Keratinocyte (primary cell): Measurements from ENCODE around the gene PEX1. TPM values are rescaled to one million over a fixed set of nuclear protein-coding genes. Genes with fewer than 3 reads are reported as not detected.
A peak's percentile ranks its signal among the peaks of the same experiment; 100 is the strongest.

Source experiments
- DNase-seq: peaks from one replicate; pipeline ENCODE4 v3.0.0-alpha.2; 2011; ENCODE audit warnings: low read depth, missing footprints, low spot score
- FAIRE-seq: peaks from 2 replicates; lab custom pipeline; 2011; peaks lifted over from hg19 to GRCh38; lab: Jason Lieb, UNC
- H2AFZ ChIP-seq: 2 replicates; pipeline ENCODE4 v1.6.0; 2012; ENCODE audit warnings: low read length, control low read depth, inconsistent platforms; ENCODE audit not compliant: control insufficient read depth
- H3K27ac ChIP-seq: 2 replicates; pipeline ENCODE4 v1.5.1; 2011; ENCODE audit warnings: low read length; ENCODE audit not compliant: control insufficient read depth, insufficient read depth
- H3K27me3 ChIP-seq: 3 replicates; pipeline ENCODE4 v1.6.0; 2011; ENCODE audit warnings: low read length; ENCODE audit not compliant: control insufficient read depth, insufficient read depth; ENCODE audit errors: extremely low read depth
- H3K36me3 ChIP-seq, 2 experiments: 2 replicates in 1 of 2; 3 replicates in 1 of 2; pipeline ENCODE4 v1.5.1; 2011; ENCODE audit warnings: low read length in 2 of 2, mild to moderate bottlenecking in 1 of 2; ENCODE audit not compliant: control insufficient read depth in 2 of 2, insufficient read depth in 2 of 2; ENCODE audit errors: extremely low read depth in 1 of 2
- H3K4me1 ChIP-seq: 3 replicates; pipeline ENCODE4 v1.5.1; 2011; ENCODE audit warnings: low read length; ENCODE audit not compliant: control insufficient read depth, insufficient read depth; ENCODE audit errors: extremely low read depth
- H3K4me2 ChIP-seq: 3 replicates; pipeline ENCODE4 v1.6.0; 2011; ENCODE audit warnings: low read depth, low read length; ENCODE audit not compliant: control insufficient read depth, insufficient read depth; ENCODE audit errors: extremely low read depth
- H3K4me3 ChIP-seq, 3 experiments: fragments of 200-600 bp in 1 of 3; sonication (generic) in 1 of 3; 2 replicates in 2 of 3; 3 replicates in 1 of 3; pipeline ENCODE4 v1.5.1; 2011 to 2016; ENCODE audit warnings: low read length in 3 of 3, mild to moderate bottlenecking in 3 of 3, control low read depth in 2 of 3, inconsistent platforms in 1 of 3, low read depth in 1 of 3, mixed read lengths in 1 of 3, mixed run types in 1 of 3, moderate library complexity in 1 of 3; ENCODE audit not compliant: control insufficient read depth in 2 of 3, insufficient read depth in 2 of 3; ENCODE audit errors: extremely low read depth in 1 of 3
- H3K79me2 ChIP-seq: 2 replicates; pipeline ENCODE4 v1.6.0; 2012; ENCODE audit warnings: low read length; ENCODE audit not compliant: control insufficient read depth, insufficient read depth
- H3K9ac ChIP-seq: 3 replicates; pipeline ENCODE4 v1.6.0; 2011; ENCODE audit warnings: low read length; ENCODE audit not compliant: control insufficient read depth, insufficient read depth; ENCODE audit errors: extremely low read depth
- H3K9me1 ChIP-seq: 3 replicates; pipeline ENCODE4 v1.6.0; 2011; ENCODE audit warnings: low read length; ENCODE audit not compliant: control insufficient read depth, insufficient read depth; ENCODE audit errors: extremely low read depth
- H3K9me3 ChIP-seq: 2 replicates; pipeline ENCODE4 v1.5.1; 2012; ENCODE audit warnings: low read depth, low read length; ENCODE audit not compliant: control insufficient read depth
- H4K20me1 ChIP-seq: 3 replicates; pipeline ENCODE4 v1.6.0; 2011; ENCODE audit warnings: low read length; ENCODE audit not compliant: control insufficient read depth, insufficient read depth; ENCODE audit errors: extremely low read depth
- EZH2 ChIP-seq: IDR thresholded peaks from one replicate; pipeline ENCODE4 v1.6.1; 2012; ENCODE audit warnings: inconsistent platforms, mild to moderate bottlenecking, low read length, moderate library complexity
- dilution Hi-C: fragments of 300-500 bp; cut with MboI; formaldehyde crosslinking; loops from one replicate; pipeline ENCODE4 v1.7.0; 2020; ENCODE audit warnings: low sequenced_read_pairs; ENCODE audit not compliant: extremely low pct_ligation_motif_present
- polyA plus RNA-seq, 5 experiments: library from polyadenylated mRNA; depleted of rRNA in 3 of 5; stranded (reverse) in 3 of 5; stranded (forward) in 1 of 5; unstranded in 1 of 5; fragments of >200 nt; gene quantifications; 1 replicate in 1 of 5; 2 replicates in 3 of 5; 3 replicates in 1 of 5; pipeline versions ENCODE4 v1.2.1 to v1.2.3, GENCODE V29; 2011 to 2012; ENCODE audit warnings: missing spikeins in 2 of 5, low read depth in 1 of 5, low replicate concordance in 1 of 5
- TF ChIP-seq, protein P1 (sequence below), 3 experiments: IDR thresholded peaks in 1 of 3; conservative IDR thresholded peaks in 1 of 3; optimal IDR thresholded peaks in 1 of 3; 2 replicates in 2 of 3; 3 replicates in 1 of 3; pipeline versions ENCODE3 to v1.5.1; 2011; ENCODE audit warnings: low read length in 3 of 3, mild to moderate bottlenecking in 3 of 3, moderate library complexity in 2 of 3, control low read depth in 1 of 3, inconsistent platforms in 1 of 3; ENCODE audit not compliant: insufficient read depth in 2 of 3; ENCODE audit errors: extremely low read depth in 1 of 3

The PEX1 gene
- polyA plus RNA-seq, 1 donor (not counting 4 experiments of a cell fraction or from before 2014, with no cell fraction given): 17.4 TPM

DNA sequence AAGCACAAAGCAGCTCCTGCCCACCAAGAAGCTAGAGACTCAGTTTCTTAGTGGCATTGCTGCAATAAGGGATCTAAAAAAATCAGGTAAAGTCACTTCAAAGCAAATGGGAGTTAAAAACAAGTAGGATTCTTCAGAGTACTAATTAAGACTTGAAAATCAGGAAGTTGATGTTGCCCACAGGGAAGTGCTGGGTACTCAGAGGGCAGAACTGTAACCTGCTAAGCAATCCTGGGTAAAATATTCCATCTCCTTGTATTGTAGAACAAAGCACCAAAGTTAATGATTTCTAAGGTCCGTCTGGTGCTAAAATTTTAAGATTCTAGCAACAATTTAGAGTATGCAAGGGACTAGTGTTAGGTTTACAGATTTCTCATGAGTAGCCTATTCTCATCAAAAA, 8.3 kb downstream of the PEX1 start:
- H3K27me3 ChIP-seq: no peaks in the 10 kb centered on the region
- no peak for FAIRE-seq
- no peaks in the 10 kb centered on the region for H3K9me1 ChIP-seq
- H3K4me1 ChIP-seq: peaks cover 3% of the 10 kb centered on the region
- dilution Hi-C loops: no loop called here
- peaks cover 0 to 2% of the 10 kb centered on the region in 2 experiments for H3K36me3 ChIP-seq
- H3K27ac ChIP-seq: no peak overlapping the region
- no peak for DNase-seq
- H3K4me3 ChIP-seq: no peak overlapping the region
- H3K9ac ChIP-seq: no peak overlapping the region
- H4K20me1 ChIP-seq: no peaks in the 10 kb centered on the region
- no peak overlapping the region for H2AFZ ChIP-seq
- TF ChIP-seq EZH2: no peak
- TF ChIP-seq, protein P1, sequence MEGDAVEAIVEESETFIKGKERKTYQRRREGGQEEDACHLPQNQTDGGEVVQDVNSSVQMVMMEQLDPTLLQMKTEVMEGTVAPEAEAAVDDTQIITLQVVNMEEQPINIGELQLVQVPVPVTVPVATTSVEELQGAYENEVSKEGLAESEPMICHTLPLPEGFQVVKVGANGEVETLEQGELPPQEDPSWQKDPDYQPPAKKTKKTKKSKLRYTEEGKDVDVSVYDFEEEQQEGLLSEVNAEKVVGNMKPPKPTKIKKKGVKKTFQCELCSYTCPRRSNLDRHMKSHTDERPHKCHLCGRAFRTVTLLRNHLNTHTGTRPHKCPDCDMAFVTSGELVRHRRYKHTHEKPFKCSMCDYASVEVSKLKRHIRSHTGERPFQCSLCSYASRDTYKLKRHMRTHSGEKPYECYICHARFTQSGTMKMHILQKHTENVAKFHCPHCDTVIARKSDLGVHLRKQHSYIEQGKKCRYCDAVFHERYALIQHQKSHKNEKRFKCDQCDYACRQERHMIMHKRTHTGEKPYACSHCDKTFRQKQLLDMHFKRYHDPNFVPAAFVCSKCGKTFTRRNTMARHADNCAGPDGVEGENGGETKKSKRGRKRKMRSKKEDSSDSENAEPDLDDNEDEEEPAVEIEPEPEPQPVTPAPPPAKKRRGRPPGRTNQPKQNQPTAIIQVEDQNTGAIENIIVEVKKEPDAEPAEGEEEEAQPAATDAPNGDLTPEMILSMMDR (optimal IDR thresholded peaks at IDR 0.05 in 1 of 3, IDR thresholded peaks at IDR 0.05 in 1 of 3, conservative IDR thresholded peaks at IDR 0.05 in 1 of 3; ENCODE audit: extremely low read depth in 1 of 3, insufficient read depth in 2 of 3, low read length in 3 of 3): no peak
- H3K79me2 ChIP-seq: peaks cover under 1% of the 10 kb centered on the region
- H3K4me2 ChIP-seq: no peak overlapping the region
- no peaks in the 10 kb centered on the region for H3K9me3 ChIP-seq

- FAIRE-seq (peak; percentile 17), DNase-seq (no peak)
- Histone ChIP-seq H3K79me2 (no peaks in the 10 kb centered on the region), H3K27ac (no peak overlapping the region), H3K9me1 (no peaks in the 10 kb centered on the region), H3K4me1 (peaks cover 3% of the 10 kb centered on the region), H3K4me2 (no peak overlapping the region), H3K9ac (no peak overlapping the region), H3K4me3 (no peak overlapping the region), H2AFZ (no peak overlapping the region), H3K36me3 (peaks cover 0 to 2% of the 10 kb centered on the region in 2 experiments), H4K20me1 (no peaks in the 10 kb centered on the region), H3K27me3 (no peaks in the 10 kb centered on the region), H3K9me3 (no peaks in the 10 kb centered on the region)
- dilution Hi-C loops: no loop called here
- no peak for TF ChIP-seq EZH2
- TF ChIP-seq, protein P1 (optimal IDR thresholded peaks at IDR 0.05 in 1 of 3, IDR thresholded peaks at IDR 0.05 in 1 of 3, conservative IDR thresholded peaks at IDR 0.05 in 1 of 3; ENCODE audit: extremely low read depth in 1 of 3, insufficient read depth in 2 of 3, low read length in 3 of 3): no peak
Observed at GRCh38 chr7:92517631-92518030, 10.7 kb downstream of the PEX1 start.
